HL-60 (cell line): ENCODE data around the gene TFF2.

Source experiments
- CTCF ChIP-seq: IDR thresholded peaks from one replicate; pipeline ENCODE4 v1.5.1; 2011; ENCODE audit warnings: low read length, control low read depth, inconsistent platforms; ENCODE audit not compliant: insufficient read depth
- GABPA ChIP-seq: IDR thresholded peaks from 2 replicates; pipeline ENCODE4 v1.6.1; 2012; ENCODE audit warnings: low read depth
- POLR2AphosphoS5 ChIP-seq: IDR thresholded peaks from 2 replicates; pipeline ENCODE4 v1.6.1; 2012; ENCODE audit warnings: low read depth
- SPI1 ChIP-seq: IDR thresholded peaks from 2 replicates; pipeline ENCODE4 v1.6.1; 2012; ENCODE audit warnings: low read depth, mild to moderate bottlenecking, borderline replicate concordance
- TF ChIP-seq, protein P1 (sequence below): IDR thresholded peaks from 2 replicates; pipeline ENCODE4 v1.6.1; 2012; ENCODE audit warnings: low read depth; ENCODE audit not compliant: insufficient replicate concordance

DNA sequence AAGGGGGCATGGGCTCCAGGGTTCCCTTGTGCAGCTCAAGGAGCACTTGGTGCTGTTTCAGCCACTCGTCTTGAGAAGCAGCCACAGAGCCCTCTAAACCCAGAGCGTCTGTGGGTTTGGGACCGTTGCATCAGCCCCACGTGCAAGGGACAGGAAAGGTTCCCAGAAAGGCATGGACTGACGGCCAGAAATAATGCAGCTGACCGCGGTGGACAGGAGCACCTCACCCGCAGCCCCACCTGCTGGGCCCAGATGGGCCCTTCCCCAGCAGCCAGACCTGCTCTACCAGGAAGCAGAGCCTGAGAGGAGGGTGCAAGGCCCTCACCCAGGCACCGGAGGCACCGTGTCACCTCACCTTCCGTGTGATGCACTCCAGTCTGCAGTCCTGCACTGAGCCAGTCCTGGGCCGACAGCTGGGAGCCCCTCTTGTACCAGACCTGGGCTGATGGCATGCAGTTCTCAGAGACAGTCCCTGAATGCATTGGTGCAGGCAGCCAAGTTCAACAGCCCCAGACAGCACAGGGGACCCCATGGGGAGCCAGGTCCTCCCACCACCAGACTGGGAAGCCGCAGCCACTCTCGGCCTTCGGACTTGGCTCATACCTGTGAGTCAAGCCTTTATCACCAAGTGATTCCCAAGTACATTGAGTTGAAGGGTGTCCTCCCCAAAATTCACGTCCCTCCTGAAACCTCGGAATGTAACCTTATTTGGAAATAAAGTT lies 30.8 kb downstream of the TFF2 start:
- TF ChIP-seq CTCF = no peak
- TF ChIP-seq SPI1 = no peak
- TF ChIP-seq POLR2AphosphoS5 = no peak
- TF ChIP-seq GABPA = no peak
- TF ChIP-seq, protein P1, sequence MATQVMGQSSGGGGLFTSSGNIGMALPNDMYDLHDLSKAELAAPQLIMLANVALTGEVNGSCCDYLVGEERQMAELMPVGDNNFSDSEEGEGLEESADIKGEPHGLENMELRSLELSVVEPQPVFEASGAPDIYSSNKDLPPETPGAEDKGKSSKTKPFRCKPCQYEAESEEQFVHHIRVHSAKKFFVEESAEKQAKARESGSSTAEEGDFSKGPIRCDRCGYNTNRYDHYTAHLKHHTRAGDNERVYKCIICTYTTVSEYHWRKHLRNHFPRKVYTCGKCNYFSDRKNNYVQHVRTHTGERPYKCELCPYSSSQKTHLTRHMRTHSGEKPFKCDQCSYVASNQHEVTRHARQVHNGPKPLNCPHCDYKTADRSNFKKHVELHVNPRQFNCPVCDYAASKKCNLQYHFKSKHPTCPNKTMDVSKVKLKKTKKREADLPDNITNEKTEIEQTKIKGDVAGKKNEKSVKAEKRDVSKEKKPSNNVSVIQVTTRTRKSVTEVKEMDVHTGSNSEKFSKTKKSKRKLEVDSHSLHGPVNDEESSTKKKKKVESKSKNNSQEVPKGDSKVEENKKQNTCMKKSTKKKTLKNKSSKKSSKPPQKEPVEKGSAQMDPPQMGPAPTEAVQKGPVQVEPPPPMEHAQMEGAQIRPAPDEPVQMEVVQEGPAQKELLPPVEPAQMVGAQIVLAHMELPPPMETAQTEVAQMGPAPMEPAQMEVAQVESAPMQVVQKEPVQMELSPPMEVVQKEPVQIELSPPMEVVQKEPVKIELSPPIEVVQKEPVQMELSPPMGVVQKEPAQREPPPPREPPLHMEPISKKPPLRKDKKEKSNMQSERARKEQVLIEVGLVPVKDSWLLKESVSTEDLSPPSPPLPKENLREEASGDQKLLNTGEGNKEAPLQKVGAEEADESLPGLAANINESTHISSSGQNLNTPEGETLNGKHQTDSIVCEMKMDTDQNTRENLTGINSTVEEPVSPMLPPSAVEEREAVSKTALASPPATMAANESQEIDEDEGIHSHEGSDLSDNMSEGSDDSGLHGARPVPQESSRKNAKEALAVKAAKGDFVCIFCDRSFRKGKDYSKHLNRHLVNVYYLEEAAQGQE = no peak
